GM12878 (cell line): ENCODE measurements around the gene GLIPR2. TPM values are rescaled to one million over a fixed set of nuclear protein-coding genes. Genes with fewer than 3 reads are reported as not detected.
"Not testable (repeated sequence)": the region's sequence is repeated elsewhere in the genome, so short reads cannot be mapped to it uniquely, and the experiment has no call there.

Source experiments
- ATAC-seq: fragments of 200-7000 bp; cut with Tn5 transposase; 3 replicates; pipeline ENCODE4 v1.9.1; 2020; ENCODE audit warnings: mild to moderate bottlenecking, moderate library complexity
- BruUV-seq: library from RNA; stranded (reverse); fragments of 400-500 nt; replicated peaks from 2 replicates; lab custom pipeline; 2021; lab: Mats Ljungman, UMichigan
- CTCF ChIA-PET: fragments of 300-600 bp; sonication (Branson Sonifier 250); formaldehyde crosslinking; extraction: SDS; loops from one replicate; lab custom pipeline; 2021; ENCODE audit warnings: inconsistent platforms; lab: Yijun Ruan, JAX
- POLR2A ChIA-PET: fragments of 350-600 bp; formaldehyde crosslinking; extraction: SDS; loops from one replicate; lab custom pipeline; 2021; ENCODE audit warnings: inconsistent platforms; lab: Charles Lee
- RAD21 ChIA-PET: fragments of 300-600 bp; sonication (Branson Sonifier 250); formaldehyde crosslinking; loops from one replicate; lab custom pipeline; 2023; ENCODE audit warnings: antibody characterized with exemption; ENCODE audit not compliant: unreplicated experiment; lab: Charles Lee
- SMC1A ChIA-PET: fragments of 300-600 bp; sonication (Branson Sonifier 250); formaldehyde crosslinking; loops from one replicate; lab custom pipeline; 2023; ENCODE audit not compliant: unreplicated experiment, uncharacterized antibody; lab: Charles Lee
- DNase-seq: peaks from one replicate; pipeline ENCODE4 v3.0.0-alpha.2; 2011; ENCODE audit warnings: low read depth, low spot score
- FAIRE-seq: peaks from 3 replicates; lab custom pipeline; 2011; peaks lifted over from hg19 to GRCh38; lab: Jason Lieb, UNC
- H2AFZ ChIP-seq: 2 replicates; pipeline ENCODE4 v1.6.0; 2011; ENCODE audit warnings: low read depth, low read length, control low read depth; ENCODE audit not compliant: control insufficient read depth
- H3K27ac ChIP-seq: 2 replicates; pipeline ENCODE4 v1.5.1; 2011; ENCODE audit warnings: control low read depth; ENCODE audit not compliant: control insufficient read depth, insufficient read depth
- H3K27me3 ChIP-seq, 2 experiments: replicated peaks in 1 of 2; 2 replicates each; pipeline versions ENCODE4 v1.6.0 to v1.6.1; 2011; ENCODE audit warnings: low read length in 1 of 2; ENCODE audit not compliant: control insufficient read depth in 2 of 2, insufficient read depth in 2 of 2
- H3K36me3 ChIP-seq, 2 experiments: 2 replicates each; pipeline ENCODE4 v1.5.1; 2011; ENCODE audit warnings: low read length in 1 of 2; ENCODE audit not compliant: control insufficient read depth in 2 of 2, insufficient read depth in 2 of 2
- H3K4me1 ChIP-seq: 2 replicates; pipeline ENCODE4 v1.6.1; 2011; ENCODE audit warnings: mild to moderate bottlenecking, low read length, moderate library complexity, mixed read lengths; ENCODE audit not compliant: control insufficient read depth, insufficient read depth
- H3K4me2 ChIP-seq: 2 replicates; pipeline ENCODE4 v1.6.0; 2011; ENCODE audit warnings: control low read depth; ENCODE audit not compliant: control insufficient read depth, insufficient read depth
- H3K4me3 ChIP-seq: fragments of 200-600 bp; sonication (generic); 2 replicates; pipeline ENCODE4 v1.5.1; 2016
- H3K79me2 ChIP-seq: 2 replicates; pipeline ENCODE4 v1.6.0; 2011; ENCODE audit warnings: low read length; ENCODE audit not compliant: control insufficient read depth, insufficient read depth
- H3K9ac ChIP-seq: 2 replicates; pipeline ENCODE4 v1.8.0; 2011; ENCODE audit warnings: low read length, control low read depth, mixed read lengths; ENCODE audit not compliant: control insufficient read depth, insufficient read depth
- H3K9me3 ChIP-seq: replicated peaks from 3 replicates; pipeline ENCODE4 v1.5.1; 2011; ENCODE audit warnings: mild to moderate bottlenecking, low read length; ENCODE audit not compliant: control insufficient read depth, insufficient read depth
- H4K20me1 ChIP-seq: 2 replicates; pipeline ENCODE4 v1.6.0; 2011; ENCODE audit not compliant: control insufficient read depth, insufficient read depth
- BCL11A ChIP-seq: IDR thresholded peaks from 2 replicates; pipeline ENCODE4 v1.6.1; 2011; ENCODE audit warnings: low read depth, low read length
- ESRRA ChIP-seq: IDR thresholded peaks from 2 replicates; pipeline ENCODE4 v1.6.1; 2012; ENCODE audit warnings: mild to moderate bottlenecking, low read length, improper control_type of control experiment
- ETV6 ChIP-seq, 2 experiments: fragments of 450-650 bp in 1 of 2; IDR thresholded peaks in 1 of 2; conservative IDR thresholded peaks in 1 of 2; 2 replicates each; pipeline ENCODE4 v1.6.1; 2014; ENCODE audit warnings: antibody characterized with exemption in 1 of 2, borderline replicate concordance in 1 of 2, low read depth in 1 of 2, mild to moderate bottlenecking in 1 of 2, moderate library complexity in 1 of 2
- IKZF1 ChIP-seq: fragments of 450-650 bp; conservative IDR thresholded peaks from 2 replicates; pipeline ENCODE4 v1.6.1; 2017; ENCODE audit warnings: antibody characterized with exemption, mild to moderate bottlenecking
- RFX5 ChIP-seq: IDR thresholded peaks from 2 replicates; pipeline ENCODE4 v1.6.1; 2011; ENCODE audit warnings: low read depth, low read length, improper control_type of control experiment
- ZNF217 ChIP-seq: fragments of 450-650 bp; IDR thresholded peaks from 2 replicates; pipeline ENCODE4 v1.6.1; 2017; ENCODE audit warnings: antibody characterized with exemption, mild to moderate bottlenecking
- WGBS: methylation state at CpG from one replicate; pipeline ENCODE4 v1.1.6; 2016; ENCODE audit warnings: low lambda C conversion rate; ENCODE audit not compliant: insufficient replicate concordance, insufficient coverage; ENCODE audit errors: missing lambda C conversion rate; 5-methylcytosine and 5-hydroxymethylcytosine counted together
- in situ Hi-C: fragments of 300-500 bp; cut with MboI; formaldehyde crosslinking; loops from 9 replicates; pipeline ENCODE4 v1.14.3; 2018; ENCODE audit warnings: mixed read lengths
- intact Hi-C: fragments of 100-400 bp; cut with micrococcal nuclease; formaldehyde crosslinking; loops from one replicate; pipeline ENCODE4 v1.14.2; 2022; ENCODE audit not compliant: unreplicated experiment
- polyA plus RNA-seq, 11 experiments: library from polyadenylated mRNA; depleted of rRNA in 4 of 11; unstranded in 6 of 11; stranded (reverse) in 5 of 11; fragments of >200 nt; fragmentation: Nextera tagmentation in 4 of 11; fragmentation: Illumina TruSeq in 1 of 11; extraction: Ambion mirVana in 4 of 11; extraction: Trizol in 1 of 11; gene quantifications; 1 replicate in 1 of 11; 2 replicates in 10 of 11; pipeline versions ENCODE4 v1.2.1 to v1.2.3, GENCODE V29; 2011 to 2016; ENCODE audit warnings: inconsistent platforms in 2 of 11, missing spikeins in 2 of 11, low read depth in 1 of 11
- total RNA-seq, 4 experiments: library from RNA; depleted of rRNA in 3 of 4; stranded (reverse); fragments of >200 nt in 3 of 4; fragmentation: Illumina TruSeq in 1 of 4; extraction: Trizol in 1 of 4; gene quantifications; 2 replicates each; pipeline versions ENCODE4 v1.2.1 to v1.2.3, GENCODE V29; 2013 to 2021
- TF ChIP-seq, protein P1 (sequence below): fragments of 150-350 bp; IDR thresholded peaks from 2 replicates; pipeline ENCODE4 v1.6.1; 2016; ENCODE audit warnings: low read depth, low read length

The GLIPR2 gene
- total and polyA plus RNA-seq, 10 of the 15 experiments (the other 5 are each of a cell fraction or from before 2014, with no cell fraction given): 0.41 to 3.5 (median 2.2) TPM

GRCh38 chr9:36129139-36129538 is 7.4 kb upstream of the GLIPR2 start:
- no peaks in the 10 kb centered on the region for H3K36me3 ChIP-seq
- no peak overlapping the region for H3K9ac ChIP-seq
- 90% methylated on average over 12 of the region's 12 CpGs for WGBS
- H3K4me3 ChIP-seq: no peak overlapping the region
- ChIA-PET POLR2A (no interaction called here), SMC1A (no interaction called here), CTCF (no interaction called here), RAD21 (no interaction called here)
- H3K79me2 ChIP-seq: no peaks in the 10 kb centered on the region
- FAIRE-seq: no peak
- no peak overlapping the region for H3K4me2 ChIP-seq
- TF ChIP-seq ETV6 (conservative IDR thresholded peaks at IDR 0.05 in 1 of 2, IDR thresholded peaks at IDR 0.05 in 1 of 2; ENCODE audit: borderline replicate concordance in 1 of 2, low read depth in 1 of 2): no peak
- TF ChIP-seq ZNF217: no peak
- no peak for TF ChIP-seq ESRRA
- TF ChIP-seq BCL11A: no peak
- TF ChIP-seq, protein P1, sequence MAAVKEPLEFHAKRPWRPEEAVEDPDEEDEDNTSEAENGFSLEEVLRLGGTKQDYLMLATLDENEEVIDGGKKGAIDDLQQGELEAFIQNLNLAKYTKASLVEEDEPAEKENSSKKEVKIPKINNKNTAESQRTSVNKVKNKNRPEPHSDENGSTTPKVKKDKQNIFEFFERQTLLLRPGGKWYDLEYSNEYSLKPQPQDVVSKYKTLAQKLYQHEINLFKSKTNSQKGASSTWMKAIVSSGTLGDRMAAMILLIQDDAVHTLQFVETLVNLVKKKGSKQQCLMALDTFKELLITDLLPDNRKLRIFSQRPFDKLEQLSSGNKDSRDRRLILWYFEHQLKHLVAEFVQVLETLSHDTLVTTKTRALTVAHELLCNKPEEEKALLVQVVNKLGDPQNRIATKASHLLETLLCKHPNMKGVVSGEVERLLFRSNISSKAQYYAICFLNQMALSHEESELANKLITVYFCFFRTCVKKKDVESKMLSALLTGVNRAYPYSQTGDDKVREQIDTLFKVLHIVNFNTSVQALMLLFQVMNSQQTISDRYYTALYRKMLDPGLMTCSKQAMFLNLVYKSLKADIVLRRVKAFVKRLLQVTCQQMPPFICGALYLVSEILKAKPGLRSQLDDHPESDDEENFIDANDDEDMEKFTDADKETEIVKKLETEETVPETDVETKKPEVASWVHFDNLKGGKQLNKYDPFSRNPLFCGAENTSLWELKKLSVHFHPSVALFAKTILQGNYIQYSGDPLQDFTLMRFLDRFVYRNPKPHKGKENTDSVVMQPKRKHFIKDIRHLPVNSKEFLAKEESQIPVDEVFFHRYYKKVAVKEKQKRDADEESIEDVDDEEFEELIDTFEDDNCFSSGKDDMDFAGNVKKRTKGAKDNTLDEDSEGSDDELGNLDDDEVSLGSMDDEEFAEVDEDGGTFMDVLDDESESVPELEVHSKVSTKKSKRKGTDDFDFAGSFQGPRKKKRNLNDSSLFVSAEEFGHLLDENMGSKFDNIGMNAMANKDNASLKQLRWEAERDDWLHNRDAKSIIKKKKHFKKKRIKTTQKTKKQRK: no peak
- no peak for TF ChIP-seq RFX5
- no peak for TF ChIP-seq IKZF1
- BruUV-seq: no TSS peak
- intact Hi-C loops: no loop called here
- H4K20me1 ChIP-seq: no peaks in the 10 kb centered on the region
- no peaks in the 10 kb centered on the region; the same call in 1 of the 2 replicates for H3K4me1 ChIP-seq
- H3K27me3 ChIP-seq: no peaks in the 10 kb centered on the region
- no peak for ATAC-seq
- H3K27ac ChIP-seq: no peak overlapping the region
- no peak overlapping the region for H2AFZ ChIP-seq
- no peaks in the 10 kb centered on the region for H3K9me3 ChIP-seq
- DNase-seq: no peak
- in situ Hi-C loops: no loop called here

GRCh38 chr9:36131666-36132065 is 4.9 kb upstream of the GLIPR2 start:
- SMC1A ChIA-PET, H4K20me1 ChIP-seq, in situ Hi-C loops, H3K4me3 ChIP-seq, DNase-seq, H3K27me3 ChIP-seq, ATAC-seq, H3K27ac ChIP-seq, intact Hi-C loops, H3K79me2 ChIP-seq, H2AFZ ChIP-seq, H3K4me2 ChIP-seq, RAD21 ChIA-PET, BruUV-seq, FAIRE-seq, H3K9me3 ChIP-seq, H3K9ac ChIP-seq, H3K36me3 ChIP-seq, H3K4me1 ChIP-seq: not testable (repeated sequence)
- ChIA-PET CTCF (interaction anchor here (1.4 to 2.7 kb wide), 2 partner anchors 28 to 34 kb away, joined by 6 to 10 read pairs; no protein-coding TSS in a partner anchor), POLR2A (interaction anchor here (0.6 kb wide), 1 partner anchor 162 kb away, joined by 6 read pairs; no protein-coding TSS in a partner anchor)
- 60% methylated on average over 7 of the region's 7 CpGs for WGBS
